Progenitor cell of endocrine pancreas (in vitro differentiated cells): ENCODE measurements around the gene DKC1. TPM values are rescaled to one million over a fixed set of nuclear protein-coding genes. Genes with fewer than 3 reads are reported as not detected.

ENCODE experiments used
- DNase-seq: peaks from one replicate; pipeline ENCODE4 v3.0.0; 2021; ENCODE audit warnings: low spot score; ENCODE audit not compliant: unreplicated experiment
- H3K27ac Mint-ChIP-seq: 2 replicates; pipeline ENCODE4 v1.8.0; 2021; ENCODE audit warnings: mild to moderate bottlenecking, moderate library complexity, mixed read lengths
- H3K27me3 Mint-ChIP-seq: 2 replicates; pipeline ENCODE4 v1.8.0; 2021; ENCODE audit warnings: mixed read lengths
- H3K36me3 Mint-ChIP-seq: 2 replicates; pipeline ENCODE4 v1.8.0; 2022; ENCODE audit warnings: mixed read lengths; ENCODE audit not compliant: insufficient read depth
- H3K4me1 Mint-ChIP-seq: 2 replicates; pipeline ENCODE4 v1.8.0; 2021; ENCODE audit warnings: low read depth, mixed read lengths
- H3K4me3 Mint-ChIP-seq: 2 replicates; pipeline ENCODE4 v1.8.0; 2021; ENCODE audit warnings: low read depth, mild to moderate bottlenecking, moderate library complexity, mixed read lengths
- H3K9me3 Mint-ChIP-seq: 2 replicates; pipeline ENCODE4 v1.8.0; 2021; ENCODE audit warnings: low read depth, mixed read lengths
- CTCF ChIP-seq: fragments of 200-600 bp; sonication (generic); IDR thresholded peaks from one replicate; pipeline ENCODE4 v1.5.0; 2021; ENCODE audit warnings: antibody characterized with exemption, mild to moderate bottlenecking; ENCODE audit not compliant: unreplicated experiment
- total RNA-seq: library from RNA; stranded (reverse); gene quantifications from 2 replicates; pipeline ENCODE4 v1.2.1, GENCODE V29; 2021

DKC1 gene
- total RNA-seq, 1 donor from 2014 or later = 58.5 TPM

- DNase-seq = no peak
- Mint-ChIP-seq H3K4me3 (no peak overlapping the region), H3K4me1 (peaks cover 16% of the 10 kb centered on the region), H3K36me3 (peaks cover 1% of the 10 kb centered on the region), H3K9me3 (peaks cover 10% of the 10 kb centered on the region), H3K27me3 (peaks cover 21% of the 10 kb centered on the region), H3K27ac (no peak overlapping the region)
- TF ChIP-seq CTCF = no peak
Observed at GRCh38 chrX:154802947-154803346, 40.3 kb downstream of the DKC1 start.

DNA sequence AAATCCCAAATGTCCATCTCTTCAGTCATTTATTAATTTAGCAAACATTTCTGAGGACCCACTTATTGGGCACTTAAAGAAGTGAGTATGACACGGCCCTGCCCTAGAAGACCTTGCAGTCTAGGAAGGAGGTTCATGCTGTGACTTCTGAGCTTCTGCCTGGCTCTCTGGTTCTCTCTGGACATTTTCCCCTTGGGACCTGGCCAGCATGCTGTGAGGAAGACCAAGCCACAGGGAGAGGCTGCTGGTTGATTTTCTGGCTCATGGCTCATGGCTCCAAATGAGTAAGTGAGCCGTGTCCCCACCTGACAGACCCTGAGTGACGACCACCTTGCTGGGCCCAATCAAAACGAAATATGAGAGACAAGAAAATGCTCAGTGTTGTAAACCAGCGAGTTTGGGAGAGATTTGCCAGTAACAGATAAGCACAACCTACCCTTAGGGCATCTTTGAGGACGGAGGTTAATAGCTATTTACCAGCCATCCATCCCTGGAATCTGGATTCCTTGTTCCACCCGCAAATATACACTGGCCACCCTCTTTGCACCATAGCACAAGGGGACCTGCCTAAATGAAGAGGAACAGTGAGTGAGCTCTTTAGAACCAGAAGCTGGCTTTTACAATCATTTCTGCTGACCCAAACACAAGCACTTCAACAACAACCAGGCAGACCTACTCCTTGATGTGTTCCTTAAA, 41.7 kb downstream of the DKC1 start:
- Mint-ChIP-seq H3K27ac (no peak overlapping the region), H3K36me3 (no peaks in the 10 kb centered on the region), H3K9me3 (peaks cover 16% of the 10 kb centered on the region), H3K27me3 (peaks cover 21% of the 10 kb centered on the region), H3K4me1 (peaks cover 12% of the 10 kb centered on the region), H3K4me3 (peak overlapping the region; percentile 65)
- no peak for DNase-seq
- TF ChIP-seq CTCF = no peak

- no peak for TF ChIP-seq CTCF
- peaks cover 21% of the 10 kb centered on the region for H3K27me3 Mint-ChIP-seq
- no peak within 1 kb of the TSS for H3K27ac Mint-ChIP-seq
- peak within 1 kb of the TSS; percentile 76 for H3K4me3 Mint-ChIP-seq
- peaks cover 16% of the 10 kb centered on the region for H3K9me3 Mint-ChIP-seq
- peaks cover 5% of the 10 kb centered on the region for H3K4me1 Mint-ChIP-seq
- H3K36me3 Mint-ChIP-seq = no peaks in the 10 kb centered on the region
- peak; percentile 47 for DNase-seq
Observed at GRCh38 chrX:154804957-154805695, 42.5 kb downstream of the DKC1 start, which contains the start of gene MPP1. Gene MPP1, minus strand, starts transcription at chrX:154805485. Its CDS starts 112 bp downstream, at chrX:154805373.

GRCh38 chrX:154805696-154806091, 43.0 kb downstream of the DKC1 start:
- no peak for DNase-seq
- Mint-ChIP-seq H3K27ac (no peak overlapping the region), H3K4me3 (peak overlapping the region; percentile 76), H3K9me3 (peaks cover 16% of the 10 kb centered on the region), H3K36me3 (no peaks in the 10 kb centered on the region), H3K27me3 (peaks cover 21% of the 10 kb centered on the region), H3K4me1 (peaks cover 3% of the 10 kb centered on the region)
- TF ChIP-seq CTCF = no peak

DNA sequence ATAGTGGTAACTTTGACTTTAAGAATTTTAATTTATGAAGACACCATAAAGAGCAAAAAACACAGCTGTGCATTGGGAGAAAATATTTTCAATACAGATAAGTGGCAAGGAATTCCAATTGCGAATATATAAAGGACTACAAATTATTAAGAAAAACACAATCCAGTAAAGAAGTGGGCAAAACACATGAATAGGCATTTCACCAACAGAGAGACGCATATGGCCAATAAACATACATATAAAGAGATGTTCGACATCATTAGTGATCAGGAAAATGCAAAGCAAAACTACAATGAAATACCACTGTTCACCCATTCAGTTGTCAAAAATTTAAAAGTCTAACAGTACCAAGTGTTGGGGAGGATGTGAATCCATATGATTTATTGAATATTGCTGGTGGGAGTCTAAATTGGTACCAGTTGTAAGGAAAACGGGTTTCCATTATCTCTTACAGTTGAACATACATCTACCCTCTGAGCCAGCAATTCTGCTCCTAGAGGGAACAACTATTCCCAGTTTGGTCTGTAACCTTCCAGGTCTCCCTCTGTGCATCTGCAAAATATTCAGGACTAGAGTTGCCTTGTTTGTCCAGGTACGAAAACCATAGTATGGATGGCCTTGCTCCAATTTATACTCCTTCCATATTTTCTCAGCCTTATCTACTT, 44.3 kb downstream of the DKC1 start:
- no peaks in the 10 kb centered on the region for H3K4me1 Mint-ChIP-seq
- no peaks in the 10 kb centered on the region for H3K36me3 Mint-ChIP-seq
- peaks cover 21% of the 10 kb centered on the region for H3K27me3 Mint-ChIP-seq
- TF ChIP-seq CTCF = no peak
- H3K4me3 Mint-ChIP-seq = no peak overlapping the region
- DNase-seq = no peak
- peaks cover 16% of the 10 kb centered on the region for H3K9me3 Mint-ChIP-seq
- H3K27ac Mint-ChIP-seq = no peak overlapping the region
